Neural cell (in vitro differentiated cells): Measurements from ENCODE around the gene SH3RF2. TPM values are rescaled to one million over a fixed set of nuclear protein-coding genes. Genes with fewer than 3 reads are reported as not detected.

Experiments
- H2AFZ ChIP-seq: fragments of 200-600, 300-800 bp; sonication (generic), shearing (Covaris generic); 2 replicates; pipeline ENCODE4 v1.6.0; 2014; ENCODE audit warnings: low read depth, mild to moderate bottlenecking, antibody characterized with exemption, low read length, moderate library complexity
- H3F3A ChIP-seq: fragments of 200-600 bp; shearing (Covaris generic); 2 replicates; pipeline ENCODE4 v1.6.1; 2016; ENCODE audit warnings: mild to moderate bottlenecking, moderate library complexity, mixed read lengths, antibody characterized with exemption, low read length; ENCODE audit not compliant: insufficient read depth, poor library complexity, severe bottlenecking
- H3K27ac ChIP-seq: fragments of 200-600, 300-800 bp; sonication (generic), shearing (Covaris generic); 2 replicates; pipeline ENCODE4 v1.5.1; 2014; ENCODE audit warnings: mild to moderate bottlenecking, low read length, moderate library complexity
- H3K27me3 ChIP-seq: fragments of 300-800, 200-600 bp; sonication (generic), shearing (Covaris generic); 2 replicates; pipeline ENCODE4 v1.6.0; 2014; ENCODE audit warnings: mild to moderate bottlenecking, low read depth, low read length, moderate library complexity; ENCODE audit not compliant: insufficient read depth
- H3K36me3 ChIP-seq: fragments of 300-800, 200-600 bp; sonication (generic), shearing (Covaris generic); 2 replicates; pipeline ENCODE4 v1.5.1; 2014; ENCODE audit warnings: mild to moderate bottlenecking, antibody characterized with exemption, low read length, moderate library complexity; ENCODE audit not compliant: insufficient read depth
- H3K4me2 ChIP-seq: fragments of 300-800, 200-600 bp; sonication (generic), shearing (Covaris generic); 2 replicates; pipeline ENCODE4 v1.6.0; 2014; ENCODE audit warnings: mild to moderate bottlenecking, low read length
- H3K4me3 ChIP-seq: fragments of 300-800, 200-600 bp; sonication (generic), shearing (Covaris generic); 2 replicates; pipeline ENCODE4 v1.5.1; 2014; ENCODE audit warnings: mild to moderate bottlenecking, low read length, moderate library complexity
- H3K79me2 ChIP-seq: fragments of 200-600 bp; shearing (Covaris generic); replicated peaks from 2 replicates; pipeline ENCODE4 v1.6.0; 2014; ENCODE audit warnings: mild to moderate bottlenecking, low read length, moderate library complexity; ENCODE audit not compliant: insufficient read depth
- H3K9ac ChIP-seq: fragments of 300-800, 200-600 bp; sonication (generic), shearing (Covaris generic); 2 replicates; pipeline ENCODE4 v1.6.1; 2016; ENCODE audit warnings: mild to moderate bottlenecking, low read length, mixed read lengths
- H3K9me2 ChIP-seq: fragments of 200-600 bp; shearing (Covaris generic); 2 replicates; pipeline ENCODE4 v1.6.1; 2016; ENCODE audit warnings: mild to moderate bottlenecking, low read length, mixed read lengths; ENCODE audit not compliant: insufficient read depth
- H3K9me3 ChIP-seq: fragments of 200-600, 300-800 bp; sonication (generic), shearing (Covaris generic); 2 replicates; pipeline ENCODE4 v1.6.1; 2016; ENCODE audit warnings: mild to moderate bottlenecking, mixed run types, low read length, moderate library complexity, mixed read lengths
- H4K20me1 ChIP-seq: fragments of 200-600 bp; shearing (Covaris generic); 2 replicates; pipeline ENCODE4 v1.6.1; 2016; ENCODE audit warnings: mild to moderate bottlenecking, mixed run types; ENCODE audit not compliant: insufficient read depth
- EP300 ChIP-seq: fragments of 450-650 bp; conservative IDR thresholded peaks from 2 replicates; pipeline ENCODE4 v1.6.1; 2014; ENCODE audit warnings: antibody characterized with exemption, mild to moderate bottlenecking, moderate library complexity; ENCODE audit not compliant: poor library complexity, severe bottlenecking
- EZH2 ChIP-seq: fragments of 200-600, 300-800 bp; shearing (Covaris generic), sonication (generic); IDR thresholded peaks from 2 replicates; pipeline ENCODE4 v1.6.1; 2014; ENCODE audit warnings: antibody characterized with exemption, low read length, borderline replicate concordance, mild to moderate bottlenecking; ENCODE audit not compliant: insufficient read depth, poor library complexity, severe bottlenecking
- MXI1 ChIP-seq: fragments of 450-650 bp; conservative IDR thresholded peaks from 2 replicates; pipeline ENCODE4 v1.6.1; 2014; ENCODE audit warnings: antibody characterized with exemption, mild to moderate bottlenecking; ENCODE audit not compliant: poor library complexity, severe bottlenecking
- POLR2AphosphoS5 ChIP-seq: IDR thresholded peaks from 2 replicates; pipeline ENCODE4 v1.6.1; 2012
- RAD21 ChIP-seq: fragments of 450-650 bp; conservative IDR thresholded peaks from 2 replicates; pipeline ENCODE4 v1.6.1; 2014; ENCODE audit warnings: antibody characterized with exemption, mild to moderate bottlenecking, moderate library complexity
- SMC3 ChIP-seq: fragments of 450-650 bp; conservative IDR thresholded peaks from 2 replicates; pipeline ENCODE4 v1.6.1; 2014; ENCODE audit warnings: antibody characterized with exemption, mild to moderate bottlenecking, moderate library complexity; ENCODE audit not compliant: poor library complexity
- TAF1 ChIP-seq: IDR thresholded peaks from 2 replicates; pipeline ENCODE4 v1.6.1; 2012; ENCODE audit warnings: low read depth
- polyA plus RNA-seq: library from polyadenylated mRNA; depleted of rRNA; stranded (reverse); fragments of >200 nt; gene quantifications from 2 replicates; pipeline ENCODE4 v1.2.3, GENCODE V29; 2014
- TF ChIP-seq, protein P1 (sequence below): fragments of 450-650 bp; IDR thresholded peaks from 2 replicates; pipeline ENCODE4 v1.5.1; 2014; ENCODE audit warnings: antibody characterized with exemption, mild to moderate bottlenecking, moderate library complexity; ENCODE audit not compliant: poor library complexity, severe bottlenecking
- TF ChIP-seq, protein P2 (sequence below): IDR thresholded peaks from 2 replicates; pipeline ENCODE4 v1.6.1; 2012; ENCODE audit warnings: borderline replicate concordance

SH3RF2 gene
- polyA plus RNA-seq, 1 donor from 2014 or later, result not detected

DNA sequence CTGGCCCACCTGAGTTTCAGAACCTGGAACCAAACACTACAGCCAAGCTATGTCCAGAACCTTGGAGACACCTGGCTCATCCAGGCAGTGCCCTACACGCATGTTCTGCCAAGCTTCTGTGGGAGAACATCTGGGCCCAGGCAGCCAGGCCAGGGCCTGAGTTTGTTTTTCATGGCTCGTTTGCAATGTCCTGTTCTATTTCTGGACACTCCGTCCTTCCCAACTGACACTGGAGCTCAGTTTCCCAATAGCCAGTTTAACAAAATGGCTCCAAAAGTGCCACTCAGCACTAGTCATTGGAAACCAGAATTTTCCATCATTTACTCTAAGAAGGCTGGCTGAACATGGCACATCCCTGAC lies 38.6 kb downstream of the SH3RF2 start:
- Histone ChIP-seq H3K9me2 (no peaks in the 10 kb centered on the region), H3K4me2 (no peak overlapping the region), H3K4me3 (no peak overlapping the region), H3F3A (no peaks in the 10 kb centered on the region), H3K9me3 (no peaks in the 10 kb centered on the region), H3K79me2 (no peaks in the 10 kb centered on the region), H3K27ac (no peak overlapping the region), H4K20me1 (no peaks in the 10 kb centered on the region), H3K9ac (no peak overlapping the region), H3K36me3 (no peaks in the 10 kb centered on the region), H2AFZ (no peak overlapping the region), H3K27me3 (no peaks in the 10 kb centered on the region)
- TF ChIP-seq TAF1 (no peak), EP300 (no peak), MXI1 (no peak), RAD21 (no peak), EZH2 (no peak), POLR2AphosphoS5 (no peak), SMC3 (no peak)
- TF ChIP-seq, protein P1, sequence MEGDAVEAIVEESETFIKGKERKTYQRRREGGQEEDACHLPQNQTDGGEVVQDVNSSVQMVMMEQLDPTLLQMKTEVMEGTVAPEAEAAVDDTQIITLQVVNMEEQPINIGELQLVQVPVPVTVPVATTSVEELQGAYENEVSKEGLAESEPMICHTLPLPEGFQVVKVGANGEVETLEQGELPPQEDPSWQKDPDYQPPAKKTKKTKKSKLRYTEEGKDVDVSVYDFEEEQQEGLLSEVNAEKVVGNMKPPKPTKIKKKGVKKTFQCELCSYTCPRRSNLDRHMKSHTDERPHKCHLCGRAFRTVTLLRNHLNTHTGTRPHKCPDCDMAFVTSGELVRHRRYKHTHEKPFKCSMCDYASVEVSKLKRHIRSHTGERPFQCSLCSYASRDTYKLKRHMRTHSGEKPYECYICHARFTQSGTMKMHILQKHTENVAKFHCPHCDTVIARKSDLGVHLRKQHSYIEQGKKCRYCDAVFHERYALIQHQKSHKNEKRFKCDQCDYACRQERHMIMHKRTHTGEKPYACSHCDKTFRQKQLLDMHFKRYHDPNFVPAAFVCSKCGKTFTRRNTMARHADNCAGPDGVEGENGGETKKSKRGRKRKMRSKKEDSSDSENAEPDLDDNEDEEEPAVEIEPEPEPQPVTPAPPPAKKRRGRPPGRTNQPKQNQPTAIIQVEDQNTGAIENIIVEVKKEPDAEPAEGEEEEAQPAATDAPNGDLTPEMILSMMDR, result no peak
- TF ChIP-seq, protein P2, sequence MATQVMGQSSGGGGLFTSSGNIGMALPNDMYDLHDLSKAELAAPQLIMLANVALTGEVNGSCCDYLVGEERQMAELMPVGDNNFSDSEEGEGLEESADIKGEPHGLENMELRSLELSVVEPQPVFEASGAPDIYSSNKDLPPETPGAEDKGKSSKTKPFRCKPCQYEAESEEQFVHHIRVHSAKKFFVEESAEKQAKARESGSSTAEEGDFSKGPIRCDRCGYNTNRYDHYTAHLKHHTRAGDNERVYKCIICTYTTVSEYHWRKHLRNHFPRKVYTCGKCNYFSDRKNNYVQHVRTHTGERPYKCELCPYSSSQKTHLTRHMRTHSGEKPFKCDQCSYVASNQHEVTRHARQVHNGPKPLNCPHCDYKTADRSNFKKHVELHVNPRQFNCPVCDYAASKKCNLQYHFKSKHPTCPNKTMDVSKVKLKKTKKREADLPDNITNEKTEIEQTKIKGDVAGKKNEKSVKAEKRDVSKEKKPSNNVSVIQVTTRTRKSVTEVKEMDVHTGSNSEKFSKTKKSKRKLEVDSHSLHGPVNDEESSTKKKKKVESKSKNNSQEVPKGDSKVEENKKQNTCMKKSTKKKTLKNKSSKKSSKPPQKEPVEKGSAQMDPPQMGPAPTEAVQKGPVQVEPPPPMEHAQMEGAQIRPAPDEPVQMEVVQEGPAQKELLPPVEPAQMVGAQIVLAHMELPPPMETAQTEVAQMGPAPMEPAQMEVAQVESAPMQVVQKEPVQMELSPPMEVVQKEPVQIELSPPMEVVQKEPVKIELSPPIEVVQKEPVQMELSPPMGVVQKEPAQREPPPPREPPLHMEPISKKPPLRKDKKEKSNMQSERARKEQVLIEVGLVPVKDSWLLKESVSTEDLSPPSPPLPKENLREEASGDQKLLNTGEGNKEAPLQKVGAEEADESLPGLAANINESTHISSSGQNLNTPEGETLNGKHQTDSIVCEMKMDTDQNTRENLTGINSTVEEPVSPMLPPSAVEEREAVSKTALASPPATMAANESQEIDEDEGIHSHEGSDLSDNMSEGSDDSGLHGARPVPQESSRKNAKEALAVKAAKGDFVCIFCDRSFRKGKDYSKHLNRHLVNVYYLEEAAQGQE, result no peak

DNA sequence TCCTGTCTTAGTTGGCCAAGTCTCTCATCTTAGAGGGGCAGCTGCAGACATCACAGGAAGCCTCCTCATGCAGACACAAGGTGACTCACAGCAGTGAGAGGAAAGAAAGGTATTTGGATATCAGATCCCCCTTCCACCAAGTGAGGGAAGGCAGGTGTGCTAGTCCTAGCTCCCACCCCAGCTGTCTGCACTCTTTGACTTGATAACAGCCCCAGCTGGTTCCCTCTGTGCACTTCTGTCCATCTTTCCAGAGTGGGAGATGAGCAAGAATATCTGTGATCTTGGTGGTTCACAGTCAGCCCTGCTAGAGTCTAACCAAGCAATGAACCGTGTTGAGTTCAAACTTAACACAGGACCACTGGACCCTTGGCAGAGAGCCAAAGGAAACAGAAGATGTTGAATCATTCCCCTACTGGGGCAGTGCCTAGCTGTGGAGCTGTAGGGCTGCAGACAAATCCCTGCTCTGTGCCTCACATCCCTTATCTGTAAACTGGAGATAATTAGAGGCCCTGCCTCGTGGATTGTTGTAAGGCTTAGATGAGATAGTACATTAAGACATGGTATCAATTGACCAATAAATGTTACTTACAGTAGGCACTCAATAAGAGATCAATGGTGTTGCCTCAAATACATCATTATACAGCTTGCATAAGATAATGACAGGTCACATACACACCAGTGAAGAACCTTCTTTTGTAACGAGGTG lies 39.1 kb downstream of the SH3RF2 start:
- Histone ChIP-seq H3K27me3 (no peaks in the 10 kb centered on the region), H3K9ac (no peak overlapping the region), H3F3A (no peaks in the 10 kb centered on the region), H4K20me1 (no peaks in the 10 kb centered on the region), H3K9me2 (no peaks in the 10 kb centered on the region), H3K4me2 (no peak overlapping the region), H3K79me2 (no peaks in the 10 kb centered on the region), H3K9me3 (no peaks in the 10 kb centered on the region), H3K36me3 (no peaks in the 10 kb centered on the region), H2AFZ (no peak overlapping the region), H3K27ac (no peak overlapping the region), H3K4me3 (no peak overlapping the region)
- TF ChIP-seq, protein P1, result no peak
- no peak for TF ChIP-seq EP300
- TF ChIP-seq POLR2AphosphoS5, result no peak
- TF ChIP-seq, protein P2, result no peak
- TF ChIP-seq EZH2, result no peak
- TF ChIP-seq MXI1, result no peak
- TF ChIP-seq TAF1, result no peak
- no peak for TF ChIP-seq SMC3
- no peak for TF ChIP-seq RAD21
